ENCODE data around the gene FOXP1.

GRCh38 chr3:71618538-71618937 is 35.0 kb upstream of the FOXP1 start:
- TF ChIP-seq, protein P1, sequence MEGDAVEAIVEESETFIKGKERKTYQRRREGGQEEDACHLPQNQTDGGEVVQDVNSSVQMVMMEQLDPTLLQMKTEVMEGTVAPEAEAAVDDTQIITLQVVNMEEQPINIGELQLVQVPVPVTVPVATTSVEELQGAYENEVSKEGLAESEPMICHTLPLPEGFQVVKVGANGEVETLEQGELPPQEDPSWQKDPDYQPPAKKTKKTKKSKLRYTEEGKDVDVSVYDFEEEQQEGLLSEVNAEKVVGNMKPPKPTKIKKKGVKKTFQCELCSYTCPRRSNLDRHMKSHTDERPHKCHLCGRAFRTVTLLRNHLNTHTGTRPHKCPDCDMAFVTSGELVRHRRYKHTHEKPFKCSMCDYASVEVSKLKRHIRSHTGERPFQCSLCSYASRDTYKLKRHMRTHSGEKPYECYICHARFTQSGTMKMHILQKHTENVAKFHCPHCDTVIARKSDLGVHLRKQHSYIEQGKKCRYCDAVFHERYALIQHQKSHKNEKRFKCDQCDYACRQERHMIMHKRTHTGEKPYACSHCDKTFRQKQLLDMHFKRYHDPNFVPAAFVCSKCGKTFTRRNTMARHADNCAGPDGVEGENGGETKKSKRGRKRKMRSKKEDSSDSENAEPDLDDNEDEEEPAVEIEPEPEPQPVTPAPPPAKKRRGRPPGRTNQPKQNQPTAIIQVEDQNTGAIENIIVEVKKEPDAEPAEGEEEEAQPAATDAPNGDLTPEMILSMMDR (IDR thresholded peaks at IDR 0.05 in 4 of 5, conservative IDR thresholded peaks at IDR 0.05 in 1 of 5) = no peak
- no peak for TF ChIP-seq POLR2A (IDR thresholded peaks at IDR 0.05)
